Liver (tissue), 9 donors: ENCODE results near the gene TMEM132E. TPM values are rescaled to one million over a fixed set of nuclear protein-coding genes. Genes with fewer than 3 reads are reported as not detected.

ENCODE experiments used
- DNase-seq: peaks from one replicate; pipeline ENCODE4 v3.0.0-alpha.2; 2017; ENCODE audit warnings: low spot score
- H3K27ac ChIP-seq, 2 donors: one replicate each; pipeline ENCODE4 v1.7.0; 2013; ENCODE audit warnings: inconsistent platforms in 2 of 2, low read length in 2 of 2, control low read depth in 1 of 2, low read depth in 1 of 2, mild to moderate bottlenecking in 1 of 2
- H3K27me3 ChIP-seq, 4 donors: one replicate each; pipeline versions ENCODE4 v1.6.1 to v1.7.0; 2013; ENCODE audit warnings: low read length in 3 of 4, inconsistent platforms in 1 of 4, mild to moderate bottlenecking in 1 of 4, moderate library complexity in 1 of 4; ENCODE audit not compliant: control insufficient read depth in 4 of 4, insufficient read depth in 4 of 4
- H3K36me3 ChIP-seq, 4 donors: one replicate each; pipeline versions ENCODE4 v1.6.1 to v1.7.0; 2013; ENCODE audit warnings: low read length in 3 of 4, mild to moderate bottlenecking in 3 of 4, low read depth in 1 of 4, moderate library complexity in 1 of 4; ENCODE audit not compliant: control insufficient read depth in 4 of 4, insufficient read depth in 3 of 4
- H3K4me1 ChIP-seq, 4 donors: one replicate each; pipeline versions ENCODE4 v1.6.1 to v1.7.0; 2013; ENCODE audit warnings: low read length in 3 of 4, mild to moderate bottlenecking in 3 of 4, moderate library complexity in 1 of 4; ENCODE audit not compliant: control insufficient read depth in 4 of 4, insufficient read depth in 4 of 4
- H3K4me3 ChIP-seq, 3 donors: one replicate each; pipeline versions ENCODE4 v1.6.1 to v1.7.0; 2013; ENCODE audit warnings: low read length in 3 of 3, control low read depth in 1 of 3, low read depth in 1 of 3, mild to moderate bottlenecking in 1 of 3
- H3K9ac ChIP-seq, 2 donors: one replicate each; pipeline ENCODE4 v1.7.0; 2013; ENCODE audit warnings: low read length in 2 of 2, mild to moderate bottlenecking in 2 of 2, moderate library complexity in 2 of 2, control low read depth in 1 of 2, low read depth in 1 of 2
- H3K9me3 ChIP-seq, 4 donors: one replicate each; pipeline versions ENCODE4 v1.6.1 to v1.7.0; 2013; ENCODE audit warnings: low read length in 3 of 4; ENCODE audit not compliant: control insufficient read depth in 4 of 4
- CTCF ChIP-seq: fragments of 150-350 bp; IDR thresholded peaks from 2 replicates; pipeline ENCODE4 v1.5.1; 2017; ENCODE audit warnings: improper control_type of control experiment, low read depth, low read length; ENCODE audit not compliant: missing input control
- EGR1 ChIP-seq, 2 donors: IDR thresholded peaks; 2 replicates each; pipeline ENCODE4 v1.6.1; 2016 to 2018; ENCODE audit warnings: antibody characterized with exemption in 2 of 2, low read depth in 2 of 2
- FOXA1 ChIP-seq: IDR thresholded peaks from 2 replicates; pipeline ENCODE4 v1.6.1; 2016; ENCODE audit warnings: antibody characterized with exemption
- GABPA ChIP-seq, 2 donors: IDR thresholded peaks in 1 of 2; conservative IDR thresholded peaks in 1 of 2; 2 replicates each; pipeline ENCODE4 v1.6.1; 2016; ENCODE audit warnings: antibody characterized with exemption in 2 of 2, mild to moderate bottlenecking in 1 of 2, moderate library complexity in 1 of 2
- HNF4A ChIP-seq, 2 donors: conservative IDR thresholded peaks; 2 replicates each; pipeline ENCODE4 v1.6.1; 2016; ENCODE audit warnings: antibody characterized with exemption in 2 of 2, mild to moderate bottlenecking in 2 of 2
- RAD21 ChIP-seq, 2 donors: IDR thresholded peaks; 2 replicates each; pipeline ENCODE4 v1.6.1; 2016; ENCODE audit warnings: antibody characterized with exemption in 2 of 2, mild to moderate bottlenecking in 2 of 2
- REST ChIP-seq: IDR thresholded peaks from 2 replicates; pipeline ENCODE4 v1.6.1; 2016; ENCODE audit warnings: antibody characterized with exemption, mild to moderate bottlenecking
- SP1 ChIP-seq: IDR thresholded peaks from 2 replicates; pipeline ENCODE4 v1.6.1; 2018; ENCODE audit warnings: antibody characterized with exemption, mild to moderate bottlenecking
- TAF1 ChIP-seq: conservative IDR thresholded peaks from 2 replicates; pipeline ENCODE4 v1.6.1; 2016; ENCODE audit warnings: antibody characterized with exemption, mild to moderate bottlenecking
- YY1 ChIP-seq: IDR thresholded peaks from 2 replicates; pipeline ENCODE4 v1.6.1; 2016; ENCODE audit warnings: antibody characterized with exemption, mild to moderate bottlenecking
- ZBTB33 ChIP-seq: IDR thresholded peaks from 2 replicates; pipeline ENCODE4 v1.6.1; 2016; ENCODE audit warnings: antibody characterized with exemption
- WGBS: extraction: QIAGEN DNeasy Blood & Tissue Kit; methylation state at CpG from one replicate; pipeline ENCODE4 v1.1.7; 2013; 5-methylcytosine and 5-hydroxymethylcytosine counted together
- polyA plus RNA-seq, 2 donors: library from polyadenylated mRNA; stranded (reverse) in 1 of 2; unstranded in 1 of 2; fragments of 200-250 nt in 1 of 2; fragments of >200 nt in 1 of 2; fragmentation: Nextera tagmentation in 1 of 2; extraction: Ambion mirVana in 1 of 2; gene quantifications; one replicate each; pipeline versions ENCODE4 v1.2.1 to v1.2.3, GENCODE V29; 2013 to 2015
- total RNA-seq, 2 donors: library from RNA; depleted of rRNA; stranded (reverse); fragments of >200 nt; gene quantifications; one replicate each; pipeline ENCODE4 v1.2.3, GENCODE V29; 2014
- donor health status: healthy.
- donor health status: healthy.
- donor health status: healthy.
- donor health status: healthy.
- donor health status: healthy.

Gene TMEM132E
- total and polyA plus RNA-seq, 4 donors: 0.25 to 1.2 (median 0.46) TPM; not detected in 1

GRCh38 chr17:34673995-34674890 lies 94.9 kb downstream of the TMEM132E start:
- peaks cover 0 to 2% (median 0%) of the 10 kb centered on the region in 4 donors for H3K27me3 ChIP-seq
- H3K27ac ChIP-seq: no peak overlapping the region
- H3K9ac ChIP-seq: no peak overlapping the region
- no peaks in the 10 kb centered on the region for H3K4me1 ChIP-seq
- no peak for TF ChIP-seq ZBTB33
- TF ChIP-seq SP1: no peak
- no peak for TF ChIP-seq HNF4A (conservative IDR thresholded peaks at IDR 0.05)
- no peak for TF ChIP-seq TAF1
- no peak for TF ChIP-seq EGR1 (IDR thresholded peaks at IDR 0.05; ENCODE audit: low read depth in 2 of 2)
- no peaks in the 10 kb centered on the region for H3K36me3 ChIP-seq
- no peak overlapping the region for H3K4me3 ChIP-seq
- no peaks in the 10 kb centered on the region for H3K9me3 ChIP-seq
- DNase-seq: peak; percentile 29
- WGBS: 70% methylated on average over 7 of the region's 7 CpGs

- DNase-seq: no peak
- TF ChIP-seq REST: no peak
- no peak for TF ChIP-seq FOXA1
- TF ChIP-seq YY1: no peak
- TF ChIP-seq HNF4A (conservative IDR thresholded peaks at IDR 0.05): no peak
- no peak for TF ChIP-seq CTCF
- TF ChIP-seq RAD21 (IDR thresholded peaks at IDR 0.05): no peak
- no peak for TF ChIP-seq GABPA (IDR thresholded peaks at IDR 0.05 in 1 of 2, conservative IDR thresholded peaks at IDR 0.05 in 1 of 2)
- Histone ChIP-seq H3K27me3 (peaks cover 0 to 2% (median 0%) of the 10 kb centered on the region in 4 donors), H3K4me1 (no peaks in the 10 kb centered on the region), H3K9ac (no peak overlapping the region), H3K27ac (no peak overlapping the region), H3K4me3 (no peak overlapping the region), H3K9me3 (no peaks in the 10 kb centered on the region), H3K36me3 (no peaks in the 10 kb centered on the region)
Measured at GRCh38 chr17:34675143-34675542, 95.8 kb downstream of the TMEM132E start.
